Immature natural killer cell (primary cell): ENCODE results near the gene DIO3. TPM values are rescaled to one million over a fixed set of nuclear protein-coding genes. Genes with fewer than 3 reads are reported as not detected.

Experiments used
- DNase-seq, 3 donors: peaks; one replicate each; pipeline ENCODE4 v3.0.0; 2022; ENCODE audit warnings: mixed read lengths in 1 of 3
- H3K27ac Mint-ChIP-seq, 6 donors: one replicate each; pipeline ENCODE4 v1.8.0; 2020; ENCODE audit warnings: mixed read lengths in 6 of 6, mild to moderate bottlenecking in 5 of 6, inconsistent platforms in 4 of 6, moderate library complexity in 3 of 6
- H3K27me3 Mint-ChIP-seq, 3 donors: one replicate each; pipeline ENCODE4 v1.8.0; 2020 to 2021; ENCODE audit warnings: low read depth in 3 of 3, mild to moderate bottlenecking in 3 of 3, mixed read lengths in 3 of 3, moderate library complexity in 3 of 3, inconsistent platforms in 1 of 3
- H3K36me3 Mint-ChIP-seq, 3 donors: one replicate each; pipeline ENCODE4 v1.8.0; 2020; ENCODE audit warnings: mixed read lengths in 3 of 3, inconsistent platforms in 2 of 3, mild to moderate bottlenecking in 2 of 3
- H3K4me1 Mint-ChIP-seq, 2 donors: one replicate each; pipeline ENCODE4 v1.8.0; 2020; ENCODE audit warnings: inconsistent platforms in 2 of 2, mild to moderate bottlenecking in 2 of 2, mixed read lengths in 2 of 2, moderate library complexity in 1 of 2
- H3K4me3 Mint-ChIP-seq, 5 donors: one replicate each; pipeline ENCODE4 v1.8.0; 2020; ENCODE audit warnings: mild to moderate bottlenecking in 5 of 5, mixed read lengths in 5 of 5, inconsistent platforms in 3 of 5, moderate library complexity in 3 of 5
- H3K9me3 Mint-ChIP-seq, 6 donors: one replicate each; pipeline ENCODE4 v1.8.0; 2020; ENCODE audit warnings: mild to moderate bottlenecking in 6 of 6, mixed read lengths in 6 of 6, inconsistent platforms in 4 of 6, moderate library complexity in 3 of 6
- polyA plus RNA-seq, 3 donors: library from polyadenylated mRNA; unstranded; fragments of 300-500 nt; fragmentation: Illumina TruSeq; gene quantifications; one replicate each; pipeline ENCODE4 v1.2.3, GENCODE V29; 2021

The DIO3 gene
- polyA plus RNA-seq, 3 donors from 2014 or later: not detected

DNA sequence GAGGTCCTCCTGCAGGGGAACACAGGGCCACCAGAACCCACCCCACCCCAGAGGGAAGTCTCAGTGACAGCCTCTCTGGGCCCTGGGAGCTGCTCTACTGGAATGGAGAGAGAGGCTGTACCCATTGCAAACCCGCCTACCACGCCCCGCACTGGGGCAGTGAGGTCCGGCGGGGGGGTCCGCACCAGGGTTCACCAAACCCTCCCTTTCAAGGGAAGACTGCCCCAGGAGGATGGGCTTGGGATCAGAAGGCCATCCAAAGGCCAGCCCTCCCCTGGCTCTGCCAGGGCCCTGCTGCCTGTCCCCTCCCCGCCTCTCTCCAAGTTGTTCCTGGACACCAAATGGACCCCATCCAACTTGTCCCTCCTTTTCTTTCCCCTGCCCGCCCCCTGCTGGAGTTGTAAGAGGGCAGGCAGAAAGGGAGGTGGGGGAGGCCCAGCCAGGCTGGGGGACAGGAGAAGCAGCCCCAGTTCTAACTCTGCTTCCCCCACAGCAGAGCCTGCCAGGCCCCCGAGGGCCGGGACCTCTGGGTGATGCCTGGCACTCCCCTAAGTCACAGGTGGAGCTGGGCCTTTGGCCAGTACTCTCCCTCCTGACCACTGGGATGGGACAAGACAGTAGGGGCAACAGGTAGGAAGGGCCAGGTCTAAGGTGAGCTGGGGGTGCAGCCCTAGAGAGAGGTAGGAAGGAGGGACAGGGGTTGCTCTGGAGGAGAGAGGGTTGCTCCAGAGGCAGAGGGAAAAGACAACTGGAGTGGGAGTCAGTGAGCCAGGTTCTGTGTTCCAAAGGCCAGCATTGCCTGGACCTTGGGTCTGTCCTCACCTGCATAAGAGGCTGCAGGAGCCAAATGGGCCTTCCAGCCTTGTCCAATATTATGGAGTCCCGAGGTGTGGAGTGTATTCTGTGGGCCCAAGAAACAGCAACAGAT, 3.2 kb upstream of the DIO3 start:
- no peak for DNase-seq
- Mint-ChIP-seq H3K27ac (no peak overlapping the region), H3K27me3 (peaks cover 10 to 20% (median 11%) of the 10 kb centered on the region in 3 donors), H3K4me3 (no peak overlapping the region), H3K9me3 (peaks cover 0 to 8% (median 4%) of the 10 kb centered on the region in 6 donors), H3K4me1 (peaks cover 0 to 2% of the 10 kb centered on the region in 2 donors), H3K36me3 (peaks cover 0 to 3% (median 0%) of the 10 kb centered on the region in 3 donors)

DNA sequence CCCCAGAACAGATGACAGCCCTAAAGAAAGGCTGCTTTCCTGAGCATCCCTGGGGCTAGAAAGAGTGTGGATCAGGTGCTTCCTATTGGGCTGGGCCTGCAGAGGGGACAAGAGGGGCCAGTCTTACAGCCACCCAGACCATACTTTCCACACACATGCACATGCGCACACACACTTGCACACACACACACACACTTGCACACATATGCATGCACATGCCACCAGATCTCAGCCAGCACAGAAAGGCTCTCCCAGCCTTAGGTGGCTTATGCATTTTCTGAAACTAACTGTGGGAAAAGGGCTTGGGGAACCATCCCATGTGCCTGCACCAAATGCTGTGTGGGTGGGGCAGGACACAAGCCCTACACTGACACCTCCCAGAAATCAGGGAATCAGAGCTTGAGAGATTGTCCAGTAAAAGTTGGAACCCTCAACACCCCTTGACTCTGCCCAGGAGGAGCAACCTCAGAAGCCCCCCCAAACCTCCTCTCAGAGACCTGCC, 2.5 kb upstream of the DIO3 start:
- no peak overlapping the region for H3K27ac Mint-ChIP-seq
- H3K36me3 Mint-ChIP-seq: peaks cover 0 to 3% (median 0%) of the 10 kb centered on the region in 3 donors
- no peak for DNase-seq
- no peak overlapping the region for H3K4me3 Mint-ChIP-seq
- H3K9me3 Mint-ChIP-seq: peaks cover 0 to 8% (median 4%) of the 10 kb centered on the region in 6 donors
- H3K4me1 Mint-ChIP-seq: peaks cover 0 to 2% of the 10 kb centered on the region in 2 donors
- H3K27me3 Mint-ChIP-seq: peaks cover 13 to 22% (median 14%) of the 10 kb centered on the region in 3 donors

DNA sequence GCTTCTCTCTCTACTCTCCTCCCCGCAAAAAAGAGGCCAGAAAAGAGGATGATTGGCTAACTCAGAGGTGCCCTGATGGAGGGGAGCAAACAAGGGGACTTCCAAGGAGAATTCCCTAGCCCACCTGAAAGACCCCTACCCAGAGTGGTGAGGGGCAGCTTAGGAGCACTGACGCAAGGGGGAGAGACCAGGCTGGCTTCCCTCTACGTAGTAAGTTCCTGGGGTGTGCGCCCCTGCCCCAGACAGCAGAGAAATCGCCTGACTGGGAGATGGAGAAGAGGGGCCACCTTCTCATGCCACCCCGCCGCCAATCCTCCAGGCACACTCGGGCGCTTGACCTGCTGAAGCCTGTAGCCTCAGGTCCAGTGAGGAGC, 2.1 kb upstream of the DIO3 start:
- no peak for DNase-seq
- peaks cover 14 to 22% (median 14%) of the 10 kb centered on the region in 3 donors for H3K27me3 Mint-ChIP-seq
- H3K9me3 Mint-ChIP-seq: peaks cover 0 to 8% (median 4%) of the 10 kb centered on the region in 6 donors
- no peak overlapping the region for H3K4me3 Mint-ChIP-seq
- no peak overlapping the region for H3K27ac Mint-ChIP-seq
- H3K4me1 Mint-ChIP-seq: peaks cover 0 to 2% of the 10 kb centered on the region in 2 donors
- H3K36me3 Mint-ChIP-seq: peaks cover 0 to 3% (median 0%) of the 10 kb centered on the region in 3 donors

- Mint-ChIP-seq H3K27me3 (peaks cover 17 to 22% (median 18%) of the 10 kb centered on the region in 3 donors), H3K4me1 (peaks cover 0 to 2% of the 10 kb centered on the region in 2 donors), H3K4me3 (no peak overlapping the region), H3K27ac (no peak overlapping the region), H3K9me3 (peaks cover 0 to 8% (median 4%) of the 10 kb centered on the region in 6 donors), H3K36me3 (peaks cover 0 to 3% (median 0%) of the 10 kb centered on the region in 3 donors)
- DNase-seq: no peak
These were observed 1.4 kb upstream of the DIO3 start for GRCh38 chr14:101559624-101560533.

DNA sequence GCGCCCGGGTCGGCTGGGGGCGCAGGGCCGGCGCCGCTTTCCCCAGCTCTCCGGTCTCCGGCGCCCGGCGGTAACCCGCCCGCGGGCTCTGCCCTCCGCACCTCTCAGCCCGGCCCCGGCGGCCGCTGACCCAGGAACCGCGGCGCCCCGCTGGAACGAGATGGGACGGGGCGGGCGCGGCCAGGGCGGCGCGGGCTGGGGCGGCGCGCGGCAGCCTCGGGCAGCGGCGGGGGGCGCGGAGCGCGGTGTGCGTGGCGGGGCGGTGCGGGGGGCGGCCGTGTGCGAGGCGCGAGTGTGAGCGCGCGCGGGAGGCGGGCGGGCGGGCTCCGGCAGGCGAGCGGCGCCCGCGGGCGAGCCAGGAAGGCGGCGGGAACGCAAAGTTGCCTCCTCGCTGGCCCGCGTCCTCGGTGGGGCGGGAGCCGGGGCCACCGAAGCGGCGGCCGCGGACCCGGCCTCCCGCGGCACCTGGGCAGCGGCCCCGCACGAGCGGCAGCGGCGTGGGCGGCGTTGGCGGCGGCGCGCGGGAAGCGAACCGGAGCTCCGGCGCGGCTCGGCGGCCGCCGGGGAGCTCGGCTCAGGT, 671 bp upstream of the DIO3 start:
- H3K4me1 Mint-ChIP-seq: peaks cover 0 to 5% of the 10 kb centered on the region in 2 donors
- H3K27me3 Mint-ChIP-seq: peaks cover 21 to 28% (median 22%) of the 10 kb centered on the region in 3 donors
- no peak for DNase-seq
- no peak overlapping the region for H3K4me3 Mint-ChIP-seq
- peaks cover 0 to 3% (median 0%) of the 10 kb centered on the region in 3 donors for H3K36me3 Mint-ChIP-seq
- H3K27ac Mint-ChIP-seq: no peak overlapping the region
- peaks cover 0 to 8% (median 7%) of the 10 kb centered on the region in 6 donors for H3K9me3 Mint-ChIP-seq

GRCh38 chr14:101561897-101562490, 699 bp downstream of the DIO3 start:
- H3K4me3 Mint-ChIP-seq: peak overlapping the region in 2 of 5 donors; percentile 56 to 59
- DNase-seq: no peak
- peaks cover 26 to 35% (median 29%) of the 10 kb centered on the region in 3 donors for H3K27me3 Mint-ChIP-seq
- no peak overlapping the region for H3K27ac Mint-ChIP-seq
- peaks cover 0 to 5% of the 10 kb centered on the region in 2 donors for H3K4me1 Mint-ChIP-seq
- H3K36me3 Mint-ChIP-seq: peaks cover 0 to 3% (median 0%) of the 10 kb centered on the region in 3 donors
- H3K9me3 Mint-ChIP-seq: peaks cover 0 to 8% (median 7%) of the 10 kb centered on the region in 6 donors

- no peak for DNase-seq
- H3K4me3 Mint-ChIP-seq: peak overlapping the region in 2 of 5 donors; percentile 22 to 56
- H3K9me3 Mint-ChIP-seq: peaks cover 0 to 8% (median 7%) of the 10 kb centered on the region in 6 donors
- peaks cover 0 to 3% (median 0%) of the 10 kb centered on the region in 3 donors for H3K36me3 Mint-ChIP-seq
- no peak overlapping the region for H3K27ac Mint-ChIP-seq
- H3K27me3 Mint-ChIP-seq: peaks cover 26 to 39% (median 33%) of the 10 kb centered on the region in 3 donors
- H3K4me1 Mint-ChIP-seq: peaks cover 0 to 5% of the 10 kb centered on the region in 2 donors
These were observed 1.5 kb downstream of the DIO3 start for GRCh38 chr14:101562659-101563351.

DNA sequence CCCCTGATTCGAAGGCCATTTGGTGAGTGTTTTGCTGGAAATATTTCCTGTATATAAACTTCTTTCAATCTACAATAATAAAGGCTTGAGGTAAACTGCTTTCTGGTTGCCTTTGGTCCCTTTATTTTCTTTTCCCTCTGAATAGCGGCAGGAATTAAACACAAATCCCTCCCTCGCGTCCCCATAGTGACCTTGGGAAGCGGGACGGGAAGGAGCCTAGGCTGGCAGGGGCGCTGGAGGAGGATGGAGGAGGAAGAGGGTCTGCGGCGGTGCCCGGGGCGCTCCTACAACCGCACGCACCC, 2.0 kb downstream of the DIO3 start:
- Mint-ChIP-seq H3K36me3 (peaks cover 0 to 3% (median 0%) of the 10 kb centered on the region in 3 donors), H3K27me3 (peaks cover 26 to 41% (median 35%) of the 10 kb centered on the region in 3 donors), H3K4me3 (no peak overlapping the region), H3K9me3 (peaks cover 0 to 8% (median 7%) of the 10 kb centered on the region in 6 donors), H3K4me1 (peaks cover 0 to 5% of the 10 kb centered on the region in 2 donors), H3K27ac (no peak overlapping the region)
- no peak for DNase-seq

- DNase-seq: no peak
- H3K4me3 Mint-ChIP-seq: no peak overlapping the region
- H3K9me3 Mint-ChIP-seq: peaks cover 0 to 8% (median 6%) of the 10 kb centered on the region in 6 donors
- H3K27me3 Mint-ChIP-seq: peaks cover 23 to 35% (median 35%) of the 10 kb centered on the region in 3 donors
- peaks cover 0 to 3% (median 0%) of the 10 kb centered on the region in 3 donors for H3K36me3 Mint-ChIP-seq
- peaks cover 0 to 5% of the 10 kb centered on the region in 2 donors for H3K4me1 Mint-ChIP-seq
- no peak overlapping the region for H3K27ac Mint-ChIP-seq
These were observed 2.6 kb downstream of the DIO3 start for GRCh38 chr14:101563654-101564443.

DNA sequence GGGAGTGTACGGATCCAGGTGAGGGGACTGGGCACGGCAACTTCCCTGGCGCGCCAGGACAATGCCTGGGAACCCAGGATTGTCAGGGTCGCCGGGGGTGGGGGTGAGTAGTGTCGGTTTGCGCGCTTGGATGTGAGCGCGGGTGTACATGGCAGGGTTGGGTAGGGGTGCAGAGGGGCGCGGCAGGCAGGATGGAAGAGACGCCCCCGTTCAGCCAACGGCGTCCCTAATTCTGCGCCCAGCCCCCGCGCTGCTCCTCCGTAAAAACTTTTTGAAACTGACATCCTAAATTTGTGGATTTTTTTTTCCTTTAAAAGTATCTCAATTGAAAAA, 3.1 kb downstream of the DIO3 start:
- Mint-ChIP-seq H3K4me3 (no peak overlapping the region), H3K36me3 (peaks cover 0 to 3% (median 0%) of the 10 kb centered on the region in 3 donors), H3K27me3 (peaks cover 24 to 35% (median 33%) of the 10 kb centered on the region in 3 donors), H3K9me3 (peaks cover 0 to 8% (median 6%) of the 10 kb centered on the region in 6 donors), H3K27ac (no peak overlapping the region), H3K4me1 (peaks cover 0 to 5% of the 10 kb centered on the region in 2 donors)
- DNase-seq: no peak

DNA sequence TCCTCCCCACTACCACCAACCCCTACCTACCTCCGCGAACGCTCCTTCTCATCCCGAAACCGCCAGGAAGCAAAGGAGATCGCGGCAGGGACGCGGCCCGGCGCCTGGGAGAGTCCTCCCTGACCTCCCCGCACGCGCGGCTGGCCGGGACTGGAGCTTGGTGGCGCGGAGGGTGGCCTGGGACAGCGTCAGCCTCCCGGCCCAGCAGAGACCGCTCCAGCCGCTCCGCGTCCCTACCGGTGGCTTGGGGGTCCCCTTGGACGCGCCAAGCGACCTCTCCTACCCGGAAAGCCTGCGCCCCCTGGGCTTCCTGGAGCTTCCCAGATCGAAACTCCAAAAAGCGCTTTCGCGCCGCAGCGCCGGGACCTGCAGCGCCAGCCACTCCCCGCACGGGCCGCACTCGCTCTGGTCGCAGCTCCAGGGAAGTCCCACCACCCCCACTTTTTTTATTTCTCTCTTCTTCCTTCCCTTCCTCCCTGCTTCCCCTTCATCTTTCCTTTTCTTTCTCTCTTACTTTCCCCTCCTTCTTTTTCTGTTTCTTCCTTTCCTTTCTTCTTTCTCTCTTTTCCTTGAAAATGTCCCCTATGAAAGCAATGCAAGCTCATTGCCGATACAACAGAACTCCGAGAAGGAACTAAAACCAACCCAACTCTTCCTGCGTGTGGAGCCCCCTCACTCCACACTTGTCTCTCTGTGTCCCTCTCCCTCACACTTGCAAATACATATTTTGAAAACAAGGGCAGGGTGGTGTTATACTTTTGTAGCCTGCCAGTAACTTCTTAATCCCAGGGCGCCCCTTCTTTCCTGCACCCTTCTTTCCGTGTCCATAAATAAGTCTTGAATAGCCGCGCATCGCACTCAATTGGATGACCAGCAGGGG, 3.8 kb downstream of the DIO3 start:
- peaks cover 0 to 3% (median 0%) of the 10 kb centered on the region in 3 donors for H3K36me3 Mint-ChIP-seq
- H3K27me3 Mint-ChIP-seq: peaks cover 24 to 35% (median 33%) of the 10 kb centered on the region in 3 donors
- peaks cover 0 to 8% (median 6%) of the 10 kb centered on the region in 6 donors for H3K9me3 Mint-ChIP-seq
- no peak for DNase-seq
- peaks cover 0 to 5% of the 10 kb centered on the region in 2 donors for H3K4me1 Mint-ChIP-seq
- no peak overlapping the region for H3K27ac Mint-ChIP-seq
- H3K4me3 Mint-ChIP-seq: peak overlapping the region in 2 of 5 donors; percentile 36 to 43
